Dermis blood vessel endothelial cell (primary cell): Measurements from ENCODE around the gene TDRD12. TPM values are rescaled to one million over a fixed set of nuclear protein-coding genes. Genes with fewer than 3 reads are reported as not detected.
"Not testable (repeated sequence)": the region's sequence is repeated elsewhere in the genome, so short reads cannot be mapped to it uniquely, and the experiment has no call there.

Experiments
- DNase-seq: peaks from one replicate; pipeline ENCODE4 v3.0.0; 2010
- total RNA-seq: library from RNA; depleted of rRNA; stranded (reverse); fragments of >200 nt; gene quantifications from 2 replicates; pipeline ENCODE4 v1.2.3, GENCODE V29; 2014

TDRD12 gene
- total RNA-seq, 1 donor from 2014 or later, result 0.17 TPM

GRCh38 chr19:32750441-32751055, 31.0 kb downstream of the TDRD12 start:
- DNase-seq, result no peak

- no peak for DNase-seq
These were observed 31.5 kb downstream of the TDRD12 start for GRCh38 chr19:32751066-32751465.

DNA sequence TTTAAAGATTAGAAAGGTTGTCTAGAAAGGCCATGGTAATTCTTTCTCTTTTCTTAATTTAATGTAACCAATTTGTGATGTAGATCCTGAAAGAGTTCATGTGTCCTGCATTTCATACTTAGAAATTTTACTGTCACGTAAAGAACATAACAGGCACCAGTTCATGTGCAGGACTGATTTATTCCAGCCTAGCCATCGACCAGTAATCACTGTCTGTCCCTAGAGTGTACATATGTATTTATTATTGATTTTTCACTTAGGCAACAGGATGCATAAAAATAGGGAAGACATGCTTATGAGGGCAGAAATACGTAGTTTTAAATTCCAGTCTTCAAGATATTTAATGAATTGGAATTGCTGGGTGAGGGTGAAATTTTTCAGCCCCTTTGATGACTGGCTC, 37.6 kb downstream of the TDRD12 start:
- no peak for DNase-seq

DNA sequence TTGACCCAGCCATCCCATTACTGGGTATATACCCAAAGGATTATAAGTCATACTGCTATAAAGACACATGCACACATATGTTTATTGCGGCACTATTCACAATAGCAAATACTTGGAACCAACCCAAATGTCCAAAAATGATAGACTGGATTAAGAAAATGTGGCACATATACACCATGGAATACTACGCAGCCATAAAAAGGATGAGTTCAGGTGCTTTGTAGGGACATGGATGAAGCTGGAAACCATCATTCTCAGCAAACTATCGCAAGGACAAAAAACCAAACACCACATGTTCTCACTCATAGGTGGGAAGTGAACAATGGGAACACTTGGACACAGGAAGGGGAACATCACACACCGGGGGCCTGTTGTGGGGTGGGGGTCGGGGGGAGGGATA, 45.8 kb downstream of the TDRD12 start:
- not testable (repeated sequence) for DNase-seq

DNA sequence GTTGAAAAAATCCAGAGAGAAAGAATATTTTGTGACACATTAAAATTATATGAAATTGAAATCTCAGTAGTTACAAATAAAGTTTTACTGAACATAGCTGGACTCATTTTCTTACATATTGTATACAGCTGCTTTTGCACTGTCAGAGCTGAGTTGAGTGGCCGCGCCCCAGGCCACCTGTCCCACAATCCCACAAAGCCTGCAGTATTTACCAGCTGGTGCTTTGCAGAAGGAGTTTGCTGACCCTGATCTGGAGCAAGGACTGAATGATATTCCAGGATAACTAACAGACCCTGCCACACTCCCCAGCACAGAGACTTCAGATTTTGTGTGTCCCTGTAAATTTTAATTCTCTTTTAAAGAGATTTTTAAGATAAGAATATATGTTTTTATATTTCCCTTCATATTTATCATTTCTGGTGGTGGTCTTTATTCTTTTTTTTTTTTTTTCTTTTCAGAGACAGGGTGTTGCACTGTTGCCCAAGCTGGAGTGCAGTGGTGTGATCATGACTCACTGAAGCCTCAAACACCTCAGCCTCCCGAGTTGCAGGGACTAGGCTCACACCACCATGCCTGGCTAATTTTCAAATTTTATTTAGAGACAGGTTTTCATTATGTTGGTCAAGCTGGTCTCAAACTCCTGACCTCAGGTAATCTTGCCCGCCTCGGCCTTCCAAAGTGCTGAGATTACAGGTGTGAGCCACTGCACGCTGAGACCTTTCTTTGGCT, 48.5 kb downstream of the TDRD12 start:
- DNase-seq, result no peak

DNA sequence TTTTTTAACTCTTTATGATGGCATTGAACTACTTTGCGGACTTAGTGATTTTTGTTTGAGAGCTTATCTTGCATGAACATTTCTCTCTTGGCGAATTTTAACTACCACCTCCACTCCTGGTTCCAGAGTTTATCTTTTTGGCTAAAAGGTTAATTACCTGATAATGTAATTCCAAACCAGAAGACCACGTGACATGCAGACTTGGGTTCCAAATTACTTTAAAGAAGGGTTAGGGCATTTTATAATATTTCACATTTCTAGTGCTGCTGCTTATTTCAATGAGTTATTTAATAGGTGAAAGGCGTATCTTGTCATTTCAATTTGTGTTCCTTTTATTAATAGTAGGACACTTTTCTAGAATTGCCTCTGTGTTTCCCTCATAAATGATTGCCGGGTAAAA, 52.0 kb downstream of the TDRD12 start:
- no peak for DNase-seq

DNA sequence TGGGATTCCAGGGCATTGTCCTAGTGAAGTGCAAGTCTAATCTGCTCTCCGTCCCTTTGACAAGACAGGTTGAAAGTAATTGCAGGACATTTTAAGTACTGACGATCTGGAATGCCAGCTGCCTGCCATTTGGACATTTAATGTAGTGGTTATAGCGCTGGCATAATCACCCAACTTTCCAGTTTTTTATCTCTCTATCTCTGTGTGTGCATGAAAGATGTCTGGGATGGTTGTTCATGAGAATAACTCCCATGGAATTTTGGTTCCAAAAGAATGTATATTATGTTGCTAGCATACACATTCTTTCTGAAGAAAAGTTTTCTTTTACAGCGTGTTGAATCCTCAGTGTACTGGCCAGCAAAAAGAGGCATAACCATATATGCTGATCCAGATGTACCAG, 53.6 kb downstream of the TDRD12 start:
- no peak for DNase-seq

GRCh38 chr19:32779082-32779481, 59.5 kb downstream of the TDRD12 start:
- no peak for DNase-seq

DNA sequence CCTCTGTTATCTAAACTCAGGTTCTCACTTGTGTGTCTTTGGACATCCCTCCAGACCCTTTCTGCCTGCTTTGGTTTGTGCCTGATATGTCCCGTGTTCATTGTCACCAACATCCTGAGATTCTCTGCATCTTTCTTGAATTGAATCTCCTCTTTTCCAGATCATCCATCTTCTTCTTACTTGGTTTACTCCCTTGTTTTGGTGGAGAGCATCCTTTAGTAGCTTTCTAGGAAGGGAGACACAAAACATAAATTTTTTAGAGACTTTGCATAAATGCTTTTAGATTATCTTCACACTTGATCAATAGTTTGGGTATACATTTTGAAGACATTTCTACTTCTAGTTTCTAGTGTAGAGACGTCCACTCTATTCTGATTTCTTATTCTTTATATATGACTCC, 61.7 kb downstream of the TDRD12 start:
- no peak for DNase-seq

DNA sequence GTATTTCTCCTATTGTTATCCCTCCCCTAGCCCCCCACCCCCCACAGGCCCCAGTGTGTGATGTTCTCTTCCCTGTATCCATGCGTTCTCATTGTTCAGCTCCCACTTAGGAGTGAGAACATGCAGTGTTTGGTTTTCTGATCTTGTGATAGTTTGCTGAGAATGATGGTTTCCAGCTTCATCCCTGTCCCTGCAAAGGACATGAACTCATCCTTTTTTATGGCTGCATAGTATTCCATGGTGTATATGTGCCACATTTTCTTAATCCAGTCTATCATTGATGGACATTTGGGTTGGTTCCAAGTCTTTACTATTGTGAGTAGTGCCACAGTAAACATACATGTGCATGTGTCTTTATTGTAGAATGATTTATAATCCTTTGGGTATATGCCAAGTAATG, 62.5 kb downstream of the TDRD12 start:
- not testable (repeated sequence) for DNase-seq

DNA sequence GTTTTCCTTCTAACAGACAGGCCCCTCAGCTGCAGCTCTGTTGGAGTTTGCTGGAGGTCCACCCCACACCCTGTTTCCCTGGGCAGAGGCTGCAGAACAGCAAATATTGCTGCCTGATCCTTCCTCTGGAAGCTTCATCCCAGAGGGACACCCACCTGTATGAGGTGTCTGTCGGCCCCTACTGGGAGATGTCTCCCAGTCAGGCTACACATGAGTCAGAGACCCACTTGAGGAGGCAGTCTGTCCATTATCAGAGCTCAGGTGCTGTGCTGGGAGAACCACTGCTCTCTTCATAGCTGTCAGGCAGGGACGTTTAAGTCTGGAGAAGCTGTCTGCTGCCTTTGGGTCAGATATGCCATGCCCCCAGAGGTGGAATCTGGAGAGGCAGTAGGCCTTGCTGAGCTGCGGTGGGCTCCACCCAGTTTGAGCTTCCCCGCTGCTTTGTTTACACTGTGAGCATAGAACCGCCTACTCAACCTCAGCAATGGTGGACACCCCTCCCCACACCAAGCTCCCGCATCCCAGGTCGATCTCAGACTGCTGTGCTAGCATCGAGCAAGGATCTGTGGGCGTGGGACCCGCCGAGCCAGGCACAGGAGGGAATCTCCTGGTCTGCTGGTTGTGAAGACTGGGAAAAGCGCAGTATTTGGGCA, 67.7 kb downstream of the TDRD12 start:
- not testable (repeated sequence) for DNase-seq

DNA sequence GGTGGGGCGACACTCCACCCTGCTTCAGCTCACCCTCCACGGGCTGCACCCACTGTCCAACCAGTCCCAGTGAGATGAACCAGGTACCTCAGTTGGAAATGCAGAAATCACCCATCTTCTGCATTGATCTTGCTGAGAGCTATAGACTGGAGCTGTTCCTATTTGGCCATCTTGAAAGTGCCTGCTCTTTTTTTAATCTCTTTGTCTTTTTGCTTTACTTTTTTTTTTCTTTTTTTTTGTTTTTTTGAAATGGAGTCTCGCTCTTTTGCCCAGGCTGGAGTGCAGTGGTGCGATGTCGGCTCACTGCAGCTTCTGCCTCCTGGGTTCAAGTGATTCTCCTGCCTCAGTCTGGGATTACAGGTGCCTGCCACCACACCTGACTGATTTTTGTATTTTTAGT, 68.3 kb downstream of the TDRD12 start:
- not testable (repeated sequence) for DNase-seq

DNA sequence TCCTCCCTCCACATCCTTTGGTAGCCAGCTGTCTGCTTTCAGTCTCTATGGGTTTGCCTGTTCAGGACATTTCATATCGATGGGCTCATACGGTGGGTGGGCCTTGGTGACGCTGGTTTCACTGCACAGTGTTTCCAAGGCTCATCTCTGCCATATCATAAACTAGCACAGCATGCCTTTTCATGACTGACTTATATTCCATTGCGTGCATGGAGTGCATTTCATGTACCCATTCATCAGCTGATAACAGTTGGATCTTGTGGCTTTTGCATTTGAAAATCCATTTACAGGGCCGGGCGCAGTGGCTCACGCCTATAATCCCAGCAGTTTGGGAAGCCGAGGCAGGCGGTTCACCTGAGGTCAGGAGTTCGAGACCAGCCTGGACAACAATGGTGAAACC, 69.9 kb downstream of the TDRD12 start:
- DNase-seq, result no peak

DNA sequence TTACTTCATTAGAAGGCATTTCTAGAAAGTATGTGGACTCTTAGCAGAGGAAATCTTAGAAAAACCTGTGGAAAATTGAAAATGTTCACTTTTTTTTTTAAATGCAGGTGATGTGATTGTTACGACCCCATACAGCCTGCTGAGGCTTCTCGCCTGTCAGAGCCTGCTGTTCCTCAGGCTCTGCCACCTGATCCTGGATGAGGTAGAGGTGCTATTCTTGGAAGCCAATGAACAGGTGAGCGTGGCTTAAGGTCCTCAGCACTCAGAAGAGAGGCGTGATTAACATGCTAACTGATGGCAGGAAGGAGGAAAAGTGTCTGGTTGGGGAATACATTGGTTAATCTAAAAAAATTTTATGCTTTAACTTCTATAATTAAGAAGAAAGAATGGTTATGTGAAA, 78.6 kb downstream of the TDRD12 start:
- DNase-seq, result no peak

- no peak for DNase-seq
These were observed 80.6 kb downstream of the TDRD12 start for GRCh38 chr19:32800191-32800590.

GRCh38 chr19:32800754-32801153, 81.2 kb downstream of the TDRD12 start:
- no peak for DNase-seq

GRCh38 chr19:32802840-32803239, 83.3 kb downstream of the TDRD12 start:
- no peak for DNase-seq

GRCh38 chr19:32808236-32808635, 88.7 kb downstream of the TDRD12 start:
- no peak for DNase-seq

GRCh38 chr19:32809254-32809653, 89.7 kb downstream of the TDRD12 start:
- DNase-seq, result no peak

DNA sequence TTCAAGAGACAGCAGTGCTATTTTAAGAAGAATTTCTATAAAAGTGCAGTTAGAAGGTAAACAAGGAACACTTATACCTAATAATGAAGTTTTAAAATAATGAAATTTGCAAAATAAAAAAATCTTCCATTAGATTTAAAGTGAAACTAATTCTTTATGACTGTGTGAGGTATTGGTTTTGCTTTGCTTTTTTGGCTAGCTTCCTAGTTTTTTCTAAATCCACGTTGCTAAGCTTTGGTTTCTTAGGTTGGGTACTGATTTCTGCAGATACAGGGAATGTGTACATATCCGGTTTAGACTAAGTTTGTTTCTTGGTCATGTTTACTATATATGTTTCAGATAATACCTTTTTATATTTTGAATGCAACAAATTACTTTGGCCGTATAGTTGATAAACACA, 90.2 kb downstream of the TDRD12 start:
- DNase-seq, result no peak

- DNase-seq, result no peak
These were observed 90.9 kb downstream of the TDRD12 start for GRCh38 chr19:32810452-32810851.

GRCh38 chr19:32811151-32811550, 91.6 kb downstream of the TDRD12 start:
- DNase-seq, result no peak

DNA sequence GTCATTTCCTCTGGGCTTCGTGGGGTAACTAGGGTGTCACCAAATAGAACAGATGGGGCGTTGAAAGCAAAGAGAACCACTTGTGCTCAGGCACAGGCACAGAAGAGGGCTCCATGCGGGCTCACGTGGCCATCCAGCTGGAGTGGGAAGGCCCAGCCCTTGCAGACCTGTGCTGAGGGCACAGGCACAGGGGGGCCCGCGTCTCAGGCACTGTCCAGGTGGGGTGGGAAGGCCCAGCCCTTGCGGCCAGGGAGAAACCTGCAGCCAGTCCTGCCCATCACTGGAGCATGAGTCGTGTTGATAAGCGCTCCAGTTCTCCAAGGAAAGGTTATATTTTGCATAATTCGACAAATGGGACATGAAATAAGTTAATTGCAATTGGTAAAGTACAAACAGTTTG, 92.5 kb downstream of the TDRD12 start:
- DNase-seq, result no peak

DNA sequence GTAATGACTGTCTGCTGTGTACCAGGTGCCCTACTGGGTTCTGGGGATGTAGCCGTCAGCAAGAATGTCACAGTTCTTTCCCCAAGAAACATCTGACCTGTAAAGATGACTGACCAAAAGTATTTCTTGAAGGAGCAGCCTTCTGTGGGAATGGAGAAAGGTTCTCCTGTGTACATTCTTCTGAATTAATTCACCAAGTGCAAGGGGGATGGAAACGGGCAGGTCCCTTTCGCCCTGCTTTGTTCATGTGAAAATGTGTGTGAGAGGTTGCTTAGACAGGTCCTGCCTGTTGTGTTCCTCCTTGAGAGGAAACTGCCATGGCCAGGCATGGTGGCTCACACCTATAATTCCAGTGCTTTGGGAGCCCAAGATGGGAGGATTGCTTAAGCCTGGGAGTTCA, 93.0 kb downstream of the TDRD12 start:
- no peak for DNase-seq
